ENCODE measurements around the gene TFF2. TPM values are rescaled to one million over a fixed set of nuclear protein-coding genes. Genes with fewer than 3 reads are reported as not detected.

The TFF2 gene
- total and polyA plus RNA-seq, 10 donors: 0.14 TPM; not detected in 9

DNA sequence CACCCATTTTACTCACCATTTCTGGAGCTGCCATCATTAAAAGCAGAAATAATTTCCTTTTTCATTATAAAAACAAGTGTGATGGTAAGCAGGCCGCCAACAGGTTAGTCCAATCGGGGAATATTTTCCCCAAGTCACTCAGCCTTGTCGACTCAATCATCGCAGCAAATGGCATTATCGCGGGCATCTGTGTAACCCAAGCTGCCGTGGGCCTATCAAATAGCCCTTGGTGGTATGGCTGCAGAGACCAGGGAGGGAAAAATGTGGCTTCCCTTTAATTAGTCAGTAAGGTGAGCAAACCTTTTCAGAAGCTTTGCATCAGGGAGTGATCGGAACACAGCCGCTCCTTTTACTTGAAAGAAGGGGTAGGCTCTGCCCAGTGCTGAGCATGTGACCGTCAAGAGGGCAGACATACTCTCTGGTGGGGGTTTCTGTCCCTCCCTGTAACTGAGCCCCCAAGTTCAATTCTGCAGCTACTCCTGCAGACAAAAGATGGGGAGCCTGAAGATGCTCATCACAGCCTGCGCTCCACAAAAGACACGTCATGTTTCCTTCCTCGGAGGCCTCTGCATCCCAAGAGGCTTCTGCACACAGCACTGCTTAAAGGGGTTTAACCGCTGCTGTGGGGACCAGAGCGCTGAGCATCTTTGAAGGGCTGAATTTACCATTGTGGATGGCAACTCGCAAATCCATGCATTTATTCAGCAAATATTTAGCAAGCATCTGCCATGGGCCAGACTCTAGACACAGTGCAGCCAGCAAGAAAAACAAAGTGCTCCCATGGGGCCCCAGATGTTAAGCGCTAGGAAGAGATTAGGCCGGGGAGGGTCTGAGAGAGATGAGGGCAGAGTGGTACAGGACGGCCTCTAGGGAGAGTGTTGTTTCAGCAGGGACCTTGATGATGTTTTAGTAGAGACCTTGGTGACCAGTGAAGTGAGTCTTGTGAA is 46.3 kb upstream of the TFF2 start:
- WGBS, 5 donors: 78 to 88% (median 81%) methylated on average over 18 to 19 of the region's 19 CpGs
- no peak overlapping the region for H3K4me3 ChIP-seq
- intact Hi-C loops (cut with DNase I; ENCODE audit: low total_unique reads): no loop called here
- no peak overlapping the region for H3K27ac ChIP-seq
- H3K36me3 ChIP-seq: no peaks in the 10 kb centered on the region
- H3K27me3 ChIP-seq (replicated peaks in 1 of 7): peaks cover 0 to 5% (median 0%) of the 10 kb centered on the region in 7 donors
- H3K9me3 ChIP-seq: peaks cover 0 to 11% (median 4%) of the 10 kb centered on the region in 8 donors
- peak; percentile 37 for DNase-seq
- H3K4me1 ChIP-seq: peaks cover 0 to 14% (median 5%) of the 10 kb centered on the region in 6 donors
- TF ChIP-seq, protein P1, sequence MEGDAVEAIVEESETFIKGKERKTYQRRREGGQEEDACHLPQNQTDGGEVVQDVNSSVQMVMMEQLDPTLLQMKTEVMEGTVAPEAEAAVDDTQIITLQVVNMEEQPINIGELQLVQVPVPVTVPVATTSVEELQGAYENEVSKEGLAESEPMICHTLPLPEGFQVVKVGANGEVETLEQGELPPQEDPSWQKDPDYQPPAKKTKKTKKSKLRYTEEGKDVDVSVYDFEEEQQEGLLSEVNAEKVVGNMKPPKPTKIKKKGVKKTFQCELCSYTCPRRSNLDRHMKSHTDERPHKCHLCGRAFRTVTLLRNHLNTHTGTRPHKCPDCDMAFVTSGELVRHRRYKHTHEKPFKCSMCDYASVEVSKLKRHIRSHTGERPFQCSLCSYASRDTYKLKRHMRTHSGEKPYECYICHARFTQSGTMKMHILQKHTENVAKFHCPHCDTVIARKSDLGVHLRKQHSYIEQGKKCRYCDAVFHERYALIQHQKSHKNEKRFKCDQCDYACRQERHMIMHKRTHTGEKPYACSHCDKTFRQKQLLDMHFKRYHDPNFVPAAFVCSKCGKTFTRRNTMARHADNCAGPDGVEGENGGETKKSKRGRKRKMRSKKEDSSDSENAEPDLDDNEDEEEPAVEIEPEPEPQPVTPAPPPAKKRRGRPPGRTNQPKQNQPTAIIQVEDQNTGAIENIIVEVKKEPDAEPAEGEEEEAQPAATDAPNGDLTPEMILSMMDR (IDR thresholded peaks at IDR 0.05 in 8 of 11, conservative IDR thresholded peaks at IDR 0.05 in 3 of 11): no peak
- TF ChIP-seq POLR2AphosphoS5 (IDR thresholded peaks at IDR 0.05): no peak
- TF ChIP-seq POLR2A (IDR thresholded peaks at IDR 0.05): no peak

DNA sequence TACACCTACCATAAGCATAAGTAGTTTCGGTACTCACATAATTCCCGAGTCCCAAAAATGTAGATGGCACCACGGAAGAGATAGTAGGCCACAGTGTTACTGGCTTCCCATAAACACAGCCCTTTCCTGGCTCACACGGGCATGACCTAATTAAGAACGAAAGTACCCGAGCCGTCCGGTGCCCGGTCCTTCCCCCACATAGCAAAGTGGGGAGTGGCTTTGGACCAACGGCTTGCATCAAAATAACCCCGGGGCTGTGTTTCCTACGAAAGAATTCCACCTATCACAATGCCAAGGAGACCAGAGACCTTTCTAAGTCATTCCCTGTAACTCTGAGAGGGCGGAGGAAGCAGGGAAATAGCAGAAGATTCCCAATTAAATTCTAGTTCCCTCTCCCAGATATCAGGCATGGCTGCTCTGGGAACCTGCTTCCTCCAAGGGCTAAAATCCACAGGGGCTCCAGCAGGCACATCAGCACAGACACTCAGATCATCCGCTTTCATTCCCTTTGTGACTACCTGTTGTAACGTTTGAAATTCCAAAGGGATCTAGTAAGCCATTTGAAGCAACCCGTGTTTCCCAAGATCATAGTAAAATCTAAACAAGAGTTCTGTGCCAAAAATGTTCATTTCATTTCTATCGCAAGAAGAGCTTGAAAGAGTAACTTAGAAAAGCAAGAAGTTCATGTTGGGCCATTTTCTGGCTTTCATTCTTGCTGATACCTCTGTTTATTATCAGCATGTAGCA is 45.3 kb upstream of the TFF2 start, which contains the start of gene TMPRSS3:
TSS of gene TMPRSS3 (minus strand) at position 148 of the 747 bp plus-strand sequence. CDS start 635 bp downstream, outside the sequence.
- Histone ChIP-seq H3K4me1 (peaks cover 0 to 14% (median 3%) of the 10 kb centered on the region in 6 donors), H3K27ac (no peak within 1 kb of the TSS), H3K9me3 (peaks cover 0 to 1% (median 0%) of the 10 kb centered on the region in 8 donors), H3K4me3 (no peak within 1 kb of the TSS), H3K27me3 (replicated peaks in 1 of 7) (peaks cover 0 to 5% (median 0%) of the 10 kb centered on the region in 7 donors), H3K36me3 (no peaks in the 10 kb centered on the region)
- WGBS, 5 donors: 84 to 90% (median 88%) methylated on average over 17 of the region's 17 CpGs
- peak; percentile 36 for DNase-seq
- TF ChIP-seq POLR2A (IDR thresholded peaks at IDR 0.05): no peak
- TF ChIP-seq, protein P1 (IDR thresholded peaks at IDR 0.05 in 8 of 11, conservative IDR thresholded peaks at IDR 0.05 in 3 of 11): no peak
- no peak for TF ChIP-seq POLR2AphosphoS5 (IDR thresholded peaks at IDR 0.05)
- intact Hi-C loops (cut with DNase I; ENCODE audit: low total_unique reads): no loop called here

DNA sequence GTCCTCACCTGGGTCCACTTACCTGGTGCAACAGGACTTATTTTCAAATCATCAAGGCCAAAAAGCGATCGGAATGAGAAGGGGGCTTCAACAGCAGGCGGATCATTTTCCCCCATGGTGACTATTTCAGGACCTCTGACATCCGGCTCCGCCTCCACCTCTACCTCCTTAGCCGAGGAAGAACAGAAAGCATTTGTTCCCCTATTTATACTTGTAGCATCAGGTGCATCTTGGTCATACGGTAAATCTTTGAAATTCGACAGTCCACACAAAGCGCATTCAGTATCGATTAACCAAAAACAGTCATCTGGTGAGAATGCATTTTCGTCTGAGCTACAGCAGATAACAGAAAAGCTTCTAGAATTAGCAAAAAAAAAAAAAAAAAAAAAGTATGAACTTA is 44.5 kb upstream of the TFF2 start:
- Histone ChIP-seq H3K27ac (no peak overlapping the region), H3K36me3 (no peaks in the 10 kb centered on the region), H3K4me1 (peaks cover 0 to 14% (median 3%) of the 10 kb centered on the region in 6 donors), H3K27me3 (replicated peaks in 1 of 7) (peaks cover 0 to 5% (median 0%) of the 10 kb centered on the region in 7 donors), H3K9me3 (no peaks in the 10 kb centered on the region), H3K4me3 (no peak overlapping the region)
- intact Hi-C loops (cut with DNase I; ENCODE audit: low total_unique reads): no loop called here
- peak; percentile 4 for DNase-seq
- WGBS, 5 donors: 90 to 94% (median 91%) methylated on average over 11 of the region's 11 CpGs
- TF ChIP-seq POLR2A (IDR thresholded peaks at IDR 0.05) (no peak), POLR2AphosphoS5 (IDR thresholded peaks at IDR 0.05) (no peak)
- TF ChIP-seq, protein P1 (IDR thresholded peaks at IDR 0.05 in 8 of 11, conservative IDR thresholded peaks at IDR 0.05 in 3 of 11): no peak

All from spleen (tissue), 11 donors.